ENCODE data around the gene CTSF.
A peak's percentile ranks its signal among the peaks of the same experiment; 100 is the strongest.
"Not testable (repeated sequence)": the region's sequence is repeated elsewhere in the genome, so short reads cannot be mapped to it uniquely, and the experiment has no call there.

The CTSF gene

GRCh38 chr11:66556086-66556485 lies 12.3 kb downstream of the CTSF start:
- no peak for DNase-seq

GRCh38 chr11:66555416-66555815 lies 13.0 kb downstream of the CTSF start:
- no peak for DNase-seq

GRCh38 chr11:66554602-66555001 lies 13.8 kb downstream of the CTSF start:
- no peak for DNase-seq

GRCh38 chr11:66550887-66551286 lies 17.5 kb downstream of the CTSF start:
- DNase-seq, result no peak

GRCh38 chr11:66549696-66550095 lies 18.7 kb downstream of the CTSF start:
- DNase-seq, result no peak

GRCh38 chr11:66548774-66549630 lies 19.4 kb downstream of the CTSF start:
- no peak for DNase-seq

- no peak for DNase-seq
Measured at GRCh38 chr11:66548041-66548440, 20.4 kb downstream of the CTSF start.

GRCh38 chr11:66547662-66548009 lies 20.8 kb downstream of the CTSF start:
- DNase-seq, result no peak

- DNase-seq, result no peak
Measured at GRCh38 chr11:66546966-66547661, 21.3 kb downstream of the CTSF start.

GRCh38 chr11:66546368-66546965 lies 21.9 kb downstream of the CTSF start, which contains the start of gene ACTN3:
Gene ACTN3 (plus strand): TSS chr11:66546903. CDS start chr11:66546938, 35 bp downstream.
- peak; percentile 41 for DNase-seq

- peak; percentile 97 for DNase-seq
Measured at GRCh38 chr11:66545701-66546367, 22.6 kb downstream of the CTSF start, which contains the start of gene ZDHHC24. Gene ZDHHC24 (minus strand): TSS chr11:66546048. CDS start chr11:66546003, 45 bp downstream.

- DNase-seq, result not testable (repeated sequence)
Measured at GRCh38 chr11:66544952-66545351, 23.5 kb downstream of the CTSF start.

GRCh38 chr11:66543263-66544107 lies 24.9 kb downstream of the CTSF start:
- DNase-seq, result peak; percentile 66

- DNase-seq, result no peak
Measured at GRCh38 chr11:66542362-66542761, 26.0 kb downstream of the CTSF start.

- no peak for DNase-seq
Measured at GRCh38 chr11:66541892-66542291, 26.5 kb downstream of the CTSF start.

GRCh38 chr11:66540598-66540997 lies 27.8 kb downstream of the CTSF start:
- not testable (repeated sequence) for DNase-seq

GRCh38 chr11:66539870-66540213 lies 28.6 kb downstream of the CTSF start:
- no peak for DNase-seq

GRCh38 chr11:66539170-66539869 lies 29.1 kb downstream of the CTSF start:
- DNase-seq, result no peak

- DNase-seq, result no peak
Measured at GRCh38 chr11:66532784-66533183, 35.6 kb downstream of the CTSF start.

- DNase-seq, result no peak
Measured at GRCh38 chr11:66531841-66532240, 36.6 kb downstream of the CTSF start.

GRCh38 chr11:66530927-66531709 lies 37.3 kb downstream of the CTSF start:
- no peak for DNase-seq

Measured in stimulated activated CD4-positive, alpha-beta T cell treated with anti-CD3 and anti-CD28 coated beads, Interleukin-15, amount 100 ng/mL, for 24 hours (primary cell).